Mesenchymal stem cell (in vitro differentiated cells and primary cell): ENCODE measurements around the gene VSTM1. TPM values are rescaled to one million over a fixed set of nuclear protein-coding genes. Genes with fewer than 3 reads are reported as not detected.

ENCODE experiments used
- small RNA-seq: library from polyadenylated mRNA; stranded (forward); fragments of <200 nt; extraction: miRNeasy Mini kit (QIAGEN cat#:217004); gene quantifications from one replicate; pipeline ENCODE3, GENCODE V24; 2013; ENCODE audit warnings: low read depth

VSTM1 gene

Small RNA genes within 50 kb of the gene (small RNA-seq; reads per million reads assigned to genes)
- not detected for gene AC012314.20
